GM12891 (cell line): Measurements from ENCODE around the gene NCAPH2.

Source experiments
- DNase-seq: peaks from one replicate; pipeline ENCODE4 v3.0.0; 2011; ENCODE audit warnings: low spot score; ENCODE audit not compliant: insufficient read length
- FAIRE-seq: peaks from 2 replicates; lab custom pipeline; 2011; peaks lifted over from hg19 to GRCh38; lab: Jason Lieb, UNC
- PAX5 ChIP-seq: IDR thresholded peaks from 2 replicates; pipeline ENCODE4 v1.6.1; 2011; ENCODE audit warnings: low read length, moderate library complexity, mild to moderate bottlenecking; ENCODE audit not compliant: insufficient read depth, severe bottlenecking
- POLR2A ChIP-seq: IDR thresholded peaks from 2 replicates; pipeline ENCODE4 v1.6.1; 2011; ENCODE audit warnings: low read depth, low read length, control low read depth
- POLR2AphosphoS5 ChIP-seq: IDR thresholded peaks from 2 replicates; pipeline ENCODE4 v1.6.1; 2011; ENCODE audit warnings: low read depth, low read length, control low read depth
- POU2F2 ChIP-seq: IDR thresholded peaks from 2 replicates; pipeline ENCODE4 v1.6.1; 2011; ENCODE audit warnings: low read depth, mild to moderate bottlenecking, control low read depth, low read length, moderate library complexity
- SPI1 ChIP-seq: IDR thresholded peaks from 2 replicates; pipeline ENCODE4 v1.6.1; 2011; ENCODE audit warnings: low read depth, low read length, control low read depth
- TAF1 ChIP-seq: IDR thresholded peaks from 2 replicates; pipeline ENCODE4 v1.6.1; 2011; ENCODE audit warnings: low read depth, low read length, control low read depth

Gene NCAPH2

GRCh38 chr22:50473855-50474671 lies 34.0 kb upstream of the NCAPH2 start:
- FAIRE-seq, result peak; percentile 88
- no peak for TF ChIP-seq TAF1
- no peak for TF ChIP-seq POU2F2
- no peak for DNase-seq

- peak; percentile 100 for FAIRE-seq
- TF ChIP-seq TAF1, result no peak
- TF ChIP-seq POU2F2, result no peak
- no peak for TF ChIP-seq SPI1
- TF ChIP-seq PAX5, result no peak
- no peak for TF ChIP-seq POLR2A
- TF ChIP-seq POLR2AphosphoS5, result no peak
These were observed 33.0 kb upstream of the NCAPH2 start, which contains the start of gene SBF1 for GRCh38 chr22:50474710-50475651. TSS of gene SBF1 (minus strand) at chr22:50475035. CDS start at chr22:50474840, 195 bp downstream.

GRCh38 chr22:50475652-50476002 lies 32.4 kb upstream of the NCAPH2 start:
- TF ChIP-seq SPI1 (no peak), POU2F2 (no peak), PAX5 (no peak), POLR2AphosphoS5 (no peak), POLR2A (no peak), TAF1 (no peak)
- peak; percentile 20 for FAIRE-seq
- DNase-seq, result no peak

More at GRCh38 chr22:50474710-50475651, 33.0 kb upstream of the NCAPH2 start, which contains the start of gene SBF1:
- DNase-seq, result peak; percentile 99

- no peak for DNase-seq
- TF ChIP-seq POLR2AphosphoS5 (no peak), POU2F2 (no peak), SPI1 (no peak), POLR2A (no peak), TAF1 (no peak), PAX5 (no peak)
- FAIRE-seq, result peak; percentile 48
These were observed 31.2 kb upstream of the NCAPH2 start for GRCh38 chr22:50476868-50477267.

- TF ChIP-seq SPI1 (no peak), POLR2AphosphoS5 (no peak), POU2F2 (no peak), POLR2A (no peak), PAX5 (no peak), TAF1 (no peak)
- FAIRE-seq (no peak), DNase-seq (no peak)
These were observed 30.1 kb upstream of the NCAPH2 start for GRCh38 chr22:50477923-50478322.

- no peak for TF ChIP-seq POU2F2
- no peak for TF ChIP-seq POLR2A
- TF ChIP-seq TAF1, result no peak
- no peak for TF ChIP-seq PAX5
- TF ChIP-seq POLR2AphosphoS5, result no peak
- no peak for TF ChIP-seq SPI1
- no peak for FAIRE-seq
- DNase-seq, result no peak
These were observed 28.3 kb upstream of the NCAPH2 start for GRCh38 chr22:50479721-50480120.

GRCh38 chr22:50481045-50481439 lies 27.0 kb upstream of the NCAPH2 start:
- DNase-seq, result no peak
- FAIRE-seq, result no peak
- TF ChIP-seq POU2F2 (no peak), TAF1 (no peak), POLR2A (no peak), SPI1 (no peak), PAX5 (no peak), POLR2AphosphoS5 (no peak)

GRCh38 chr22:50481440-50482106 lies 26.5 kb upstream of the NCAPH2 start, which contains the start of gene ADM2:
TSS of gene ADM2 (plus strand) at chr22:50481543. CDS start at chr22:50481848, 305 bp downstream.
- FAIRE-seq (peak; percentile 52), DNase-seq (no peak)
- TF ChIP-seq TAF1 (no peak), POU2F2 (no peak), POLR2A (no peak), POLR2AphosphoS5 (no peak), SPI1 (no peak), PAX5 (no peak)
